ENCODE measurements around the gene HIVEP1. TPM values are rescaled to one million over a fixed set of nuclear protein-coding genes. Genes with fewer than 3 reads are reported as not detected.
A peak's percentile ranks its signal among the peaks of the same experiment; 100 is the strongest.

HIVEP1 gene
- total and polyA plus RNA-seq, 12 donors: 3.4 to 20.9 (median 13.3) TPM

GRCh38 chr6:12037798-12038197 lies 25.7 kb downstream of the HIVEP1 start:
- Histone ChIP-seq H3K4me3 (no peak overlapping the region), H3K27me3 (no peaks in the 10 kb centered on the region), H3K9me3 (no peaks in the 10 kb centered on the region), H3K36me3 (no peaks in the 10 kb centered on the region), H3K27ac (no peak overlapping the region), H3K4me1 (peaks cover 0 to 22% (median 18%) of the 10 kb centered on the region in 9 donors)
- no peak for DNase-seq
- no peak for ATAC-seq
- 73 to 77% methylated on average over 6 of the region's 6 CpGs for WGBS, 2 donors
- intact Hi-C loops (cut with DNase I): no loop called here
- TF ChIP-seq CTCF (IDR thresholded peaks at IDR 0.05): no peak

GRCh38 chr6:12039540-12040459 lies 27.7 kb downstream of the HIVEP1 start:
- Histone ChIP-seq H3K27ac (no peak overlapping the region), H3K36me3 (no peaks in the 10 kb centered on the region), H3K9me3 (no peaks in the 10 kb centered on the region), H3K27me3 (no peaks in the 10 kb centered on the region), H3K4me3 (no peak overlapping the region), H3K4me1 (peaks cover 0 to 9% (median 5%) of the 10 kb centered on the region in 9 donors)
- intact Hi-C loops (cut with DNase I): no loop called here
- no peak for TF ChIP-seq CTCF (IDR thresholded peaks at IDR 0.05)
- ATAC-seq: no peak
- DNase-seq: no peak
- WGBS, 2 donors: 87% methylated on average over 12 of the region's 12 CpGs

GRCh38 chr6:12047304-12047703 lies 35.2 kb downstream of the HIVEP1 start:
- no peak for TF ChIP-seq CTCF (IDR thresholded peaks at IDR 0.05)
- H3K9me3 ChIP-seq: no peaks in the 10 kb centered on the region
- H3K4me1 ChIP-seq: peaks cover 0 to 38% (median 5%) of the 10 kb centered on the region in 9 donors
- intact Hi-C loops (cut with DNase I): no loop called here
- H3K27me3 ChIP-seq: no peaks in the 10 kb centered on the region
- DNase-seq (no peak), ATAC-seq (no peak)
- WGBS, 2 donors: 88 to 93% methylated on average over 9 of the region's 9 CpGs
- no peaks in the 10 kb centered on the region for H3K36me3 ChIP-seq
- no peak overlapping the region for H3K4me3 ChIP-seq
- peak overlapping the region in 1 of 10 donors; percentile 46 for H3K27ac ChIP-seq

- no peak for TF ChIP-seq CTCF (IDR thresholded peaks at IDR 0.05)
- intact Hi-C loops (cut with DNase I): no loop called here
- Histone ChIP-seq H3K4me1 (peaks cover 0 to 43% (median 5%) of the 10 kb centered on the region in 9 donors), H3K9me3 (no peaks in the 10 kb centered on the region), H3K27ac (no peak overlapping the region), H3K36me3 (no peaks in the 10 kb centered on the region), H3K4me3 (no peak overlapping the region), H3K27me3 (no peaks in the 10 kb centered on the region)
- ATAC-seq (no peak), DNase-seq (no peak)
- 88 to 95% methylated on average over 10 of the region's 10 CpGs for WGBS, 2 donors
Measured at GRCh38 chr6:12047792-12048432, 35.8 kb downstream of the HIVEP1 start.

Measured in heart right ventricle (tissue), 16 donors.